GM18867 (cell line): ENCODE measurements around the gene TBRG4.

Experiments
- ATAC-seq: cut with Tn5 transposase; IDR thresholded peaks from one replicate; pipeline ENCODE4 v1.9.1; 2021; ENCODE audit warnings: mild to moderate bottlenecking, moderate library complexity; ENCODE audit not compliant: unreplicated experiment

The TBRG4 gene

DNA sequence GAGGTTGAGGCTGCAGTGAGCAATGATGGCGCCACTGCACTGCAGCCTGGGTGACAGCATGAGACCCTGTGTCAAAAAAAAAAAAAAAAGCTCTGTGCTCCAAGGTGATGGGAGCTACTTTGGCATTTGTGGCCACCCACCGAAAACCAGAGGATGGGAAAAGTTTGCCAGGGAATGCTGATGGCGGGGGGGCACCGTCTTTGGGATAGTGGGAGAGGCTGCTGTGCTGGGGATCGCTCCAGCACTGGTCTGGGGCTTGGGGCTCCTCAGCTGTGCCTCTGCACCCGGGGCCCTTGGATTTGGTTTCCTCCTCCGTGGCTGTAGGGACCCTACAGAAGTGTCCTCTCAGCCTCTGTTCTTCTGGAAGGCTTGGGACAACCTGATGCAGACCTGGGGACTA, 34.4 kb upstream of the TBRG4 start:
- no peak for ATAC-seq

DNA sequence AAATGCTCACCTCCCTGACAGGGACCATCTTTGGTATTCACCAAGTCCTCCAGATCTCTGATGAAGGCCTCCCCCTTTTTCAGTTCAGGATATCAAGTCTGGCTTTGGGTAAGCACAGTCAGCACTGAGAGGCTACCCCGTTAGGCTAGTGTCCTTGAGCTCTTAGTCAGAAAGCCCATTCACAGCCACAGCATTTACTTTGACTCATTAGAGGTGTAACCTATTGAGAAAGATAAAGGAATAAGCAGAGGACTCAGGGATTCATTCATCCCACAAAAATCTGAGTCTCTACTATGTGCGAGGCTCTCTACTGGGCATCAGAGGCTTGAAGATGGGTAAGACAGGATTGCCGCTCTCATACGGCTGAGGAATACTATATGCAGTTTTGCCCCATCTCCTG, 32.1 kb upstream of the TBRG4 start:
- no peak for ATAC-seq

- no peak for ATAC-seq
Measured at GRCh38 chr7:45140827-45141226, 29.3 kb upstream of the TBRG4 start.

DNA sequence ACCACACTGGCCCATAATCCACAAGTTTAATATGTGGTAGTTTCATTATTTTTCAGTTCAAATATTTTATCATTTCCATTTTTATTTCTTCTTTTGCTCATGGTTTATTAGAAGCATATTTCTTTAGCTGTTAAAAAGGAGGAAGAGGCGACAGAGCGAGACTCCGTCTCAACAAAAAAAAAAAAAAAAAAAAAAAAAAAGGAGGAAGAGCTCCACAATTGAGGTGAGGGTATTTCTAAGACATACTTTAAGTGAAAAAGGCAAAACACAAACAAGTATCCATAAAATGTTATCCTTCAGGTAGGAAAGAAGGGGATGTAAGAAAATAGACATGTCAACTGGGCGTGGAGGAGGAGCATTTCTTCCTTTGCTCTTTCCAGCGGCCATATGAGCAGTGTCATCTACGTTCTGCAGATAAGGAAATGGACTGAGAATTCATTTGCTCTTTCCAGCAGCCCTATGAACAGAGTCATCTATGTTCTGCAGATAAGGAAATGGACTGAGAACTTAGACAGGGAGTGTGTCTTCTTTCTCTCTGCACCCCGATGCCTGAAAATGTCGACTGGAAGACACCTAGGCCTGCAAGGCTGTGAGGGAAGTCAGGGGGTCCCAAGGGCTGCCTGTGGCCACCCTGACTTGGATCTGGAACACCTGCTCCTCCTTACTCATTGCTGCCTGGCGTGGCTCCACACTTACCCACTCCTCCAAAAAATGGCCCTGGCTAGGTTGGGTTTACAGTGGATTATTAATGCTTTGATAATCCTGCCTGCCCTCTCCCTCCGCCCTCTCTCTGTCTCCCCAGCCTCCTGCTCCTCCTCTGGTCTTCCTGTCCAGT, 27.2 kb upstream of the TBRG4 start:
- ATAC-seq = no peak

DNA sequence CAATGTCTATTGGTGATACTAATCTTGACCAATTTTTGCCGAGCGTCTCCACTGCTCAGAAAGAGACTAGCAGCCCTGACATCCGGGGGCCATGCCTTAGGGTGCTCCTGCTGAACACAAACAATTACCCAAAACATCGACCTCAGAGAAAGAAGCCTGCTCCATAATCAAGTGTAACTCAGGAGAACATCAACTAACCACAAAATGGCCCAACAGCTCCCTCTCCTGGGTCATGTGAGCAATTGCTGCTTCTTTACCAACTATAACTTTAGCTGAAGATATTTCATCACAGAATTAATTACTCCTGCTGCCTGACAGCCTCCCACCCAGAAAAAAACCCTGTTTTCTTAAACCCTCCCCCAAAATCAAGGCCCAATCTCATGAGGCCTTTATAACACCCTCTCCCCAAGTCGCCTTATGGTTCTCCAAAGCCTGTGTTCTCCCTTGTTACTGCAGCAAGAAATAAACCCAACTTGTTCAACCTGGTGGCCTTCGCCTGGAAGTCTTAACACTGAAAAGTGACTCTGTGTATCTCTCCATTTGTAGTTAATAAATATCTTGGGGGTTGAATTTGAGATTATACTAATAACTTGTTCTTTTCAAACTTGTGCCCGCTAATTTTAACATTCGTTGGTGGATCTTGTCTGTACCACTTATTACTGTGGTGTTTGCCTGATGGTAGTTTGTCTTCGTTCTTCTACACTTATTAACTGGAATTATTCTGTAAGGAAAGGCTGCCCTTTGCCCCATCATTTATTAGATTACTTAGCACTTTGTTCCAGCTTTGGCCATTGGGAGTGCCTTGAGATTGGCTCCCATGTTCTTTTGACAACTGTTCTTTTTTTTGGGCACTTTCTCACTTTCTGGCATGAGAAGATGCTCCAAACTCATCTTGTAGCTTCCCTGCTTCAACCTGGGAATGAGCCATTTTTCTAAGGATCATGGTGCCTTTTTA, 24.9 kb upstream of the TBRG4 start:
- no peak for ATAC-seq

DNA sequence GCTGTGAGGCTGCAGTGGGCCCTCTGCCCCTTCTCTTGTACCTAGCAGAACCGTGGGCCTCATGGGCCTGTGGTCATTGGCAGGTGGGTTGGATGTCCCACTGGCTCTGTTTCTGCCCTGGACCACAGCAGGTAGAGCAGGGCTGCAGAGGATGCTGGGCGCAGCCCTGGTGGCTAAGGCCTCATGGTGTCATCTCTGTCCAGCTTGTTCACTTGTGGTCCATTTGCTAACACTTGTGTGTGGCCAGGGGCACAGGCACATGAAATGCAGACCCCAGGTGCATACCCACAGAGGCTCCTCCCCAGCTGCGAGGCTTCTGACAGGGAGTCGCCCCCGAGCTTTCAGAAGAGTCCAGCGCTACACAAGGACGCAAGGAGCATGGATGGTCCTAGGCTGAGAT, 22.4 kb upstream of the TBRG4 start:
- no peak for ATAC-seq

GRCh38 chr7:45133352-45133751, 21.9 kb upstream of the TBRG4 start:
- ATAC-seq = no peak

DNA sequence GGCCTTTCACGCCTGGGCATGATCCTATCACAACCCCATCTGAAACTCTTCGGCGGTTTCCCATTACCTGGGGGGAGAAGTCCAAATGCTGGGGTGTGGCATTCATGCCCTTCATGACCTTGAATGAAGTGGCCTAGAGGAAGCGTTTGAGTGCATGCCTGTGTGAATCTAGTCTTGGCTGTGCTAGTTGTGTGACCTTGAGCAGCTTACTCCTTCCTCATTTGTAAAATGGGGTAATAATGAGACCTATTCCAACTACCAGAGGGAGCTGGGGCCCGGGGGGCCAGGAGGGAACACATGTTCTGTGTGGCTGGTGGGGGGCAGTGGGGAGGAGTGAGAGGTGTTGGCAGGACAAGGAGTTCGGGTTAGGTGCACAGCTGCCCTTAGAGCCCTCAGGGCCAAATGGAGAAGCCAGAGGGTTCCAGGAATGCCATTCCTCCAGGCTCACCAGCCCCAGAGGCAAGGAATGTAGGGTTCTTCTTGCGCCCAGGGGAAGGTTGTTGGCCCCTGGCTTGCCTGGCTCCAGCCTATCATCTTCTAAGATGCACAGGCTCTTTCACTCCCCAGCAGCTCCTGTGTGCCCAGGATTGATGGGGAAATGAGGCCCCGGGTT, 21.3 kb upstream of the TBRG4 start:
- ATAC-seq = no peak

DNA sequence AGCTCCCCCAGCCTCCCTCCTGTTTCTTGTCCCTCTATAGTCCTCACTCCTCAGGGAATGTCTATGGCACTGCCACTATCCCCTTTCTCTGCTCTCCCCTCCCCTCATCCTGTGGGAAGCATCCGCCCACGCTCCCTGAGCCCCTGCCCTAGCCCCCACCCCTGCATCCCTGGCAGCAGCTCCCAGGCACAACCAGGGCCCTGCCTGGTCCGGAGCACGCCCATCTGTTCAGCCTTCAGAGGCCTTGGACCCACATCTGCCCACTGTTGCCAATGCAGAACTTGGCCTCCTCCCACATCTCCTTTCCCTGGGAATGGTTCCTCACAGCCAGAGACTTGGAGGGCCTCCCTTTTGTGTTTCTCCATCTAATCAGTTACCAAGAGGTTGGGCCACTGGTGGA, 20.4 kb upstream of the TBRG4 start:
- no peak for ATAC-seq

DNA sequence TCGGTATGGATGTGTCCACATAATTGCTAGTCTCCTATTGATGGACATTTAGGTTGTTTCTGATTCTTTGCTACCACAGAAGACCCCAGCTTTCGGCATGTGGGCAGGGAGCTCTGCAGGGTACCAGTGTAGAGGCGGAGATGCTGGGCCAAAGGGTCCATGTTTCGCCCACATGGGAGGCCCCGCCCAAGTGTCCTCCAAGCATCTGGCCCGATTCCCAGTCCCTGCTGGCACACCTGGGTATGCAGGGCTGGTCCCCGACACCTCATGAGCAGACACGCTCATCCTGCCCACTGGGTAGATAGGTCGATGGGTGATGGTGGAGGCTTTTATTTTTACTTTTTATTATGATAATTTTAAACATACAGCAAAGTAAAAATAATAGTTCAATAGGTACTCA, 19.4 kb upstream of the TBRG4 start:
- no peak for ATAC-seq

GRCh38 chr7:45129906-45130305, 18.4 kb upstream of the TBRG4 start:
- no peak for ATAC-seq

DNA sequence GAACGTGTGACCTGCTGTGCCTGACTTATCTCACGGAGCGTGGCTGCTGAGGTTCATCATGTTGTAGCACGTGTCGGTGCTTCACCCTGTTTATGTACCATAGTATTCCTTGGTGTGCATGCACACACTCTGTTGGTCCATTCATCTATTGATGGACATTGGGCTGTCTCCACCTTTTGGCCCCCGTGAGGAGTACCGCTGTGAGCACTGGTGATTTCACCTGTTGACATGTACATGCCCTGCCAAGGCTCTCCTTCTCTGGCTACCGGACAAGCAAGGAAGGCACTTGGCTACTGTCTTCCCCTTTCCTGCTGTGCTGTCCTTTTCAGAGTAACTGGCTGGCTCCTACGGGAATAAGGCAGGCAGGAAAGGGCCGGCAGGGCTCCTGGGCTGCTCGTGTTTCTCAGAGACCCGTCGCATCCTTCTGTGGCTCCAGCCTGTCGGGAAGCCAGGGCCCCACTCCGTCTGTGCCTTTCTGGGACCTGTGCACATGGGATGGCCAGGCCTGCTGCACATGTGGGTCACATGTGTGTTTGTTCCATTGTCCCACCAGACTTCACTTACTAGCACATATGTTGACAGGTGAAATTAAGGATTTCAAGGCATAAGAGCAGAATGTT, 17.8 kb upstream of the TBRG4 start:
- no peak for ATAC-seq

- ATAC-seq = no peak
Measured at GRCh38 chr7:45126920-45127319, 15.4 kb upstream of the TBRG4 start.

- ATAC-seq = no peak
Measured at GRCh38 chr7:45126201-45126600, 14.7 kb upstream of the TBRG4 start.

DNA sequence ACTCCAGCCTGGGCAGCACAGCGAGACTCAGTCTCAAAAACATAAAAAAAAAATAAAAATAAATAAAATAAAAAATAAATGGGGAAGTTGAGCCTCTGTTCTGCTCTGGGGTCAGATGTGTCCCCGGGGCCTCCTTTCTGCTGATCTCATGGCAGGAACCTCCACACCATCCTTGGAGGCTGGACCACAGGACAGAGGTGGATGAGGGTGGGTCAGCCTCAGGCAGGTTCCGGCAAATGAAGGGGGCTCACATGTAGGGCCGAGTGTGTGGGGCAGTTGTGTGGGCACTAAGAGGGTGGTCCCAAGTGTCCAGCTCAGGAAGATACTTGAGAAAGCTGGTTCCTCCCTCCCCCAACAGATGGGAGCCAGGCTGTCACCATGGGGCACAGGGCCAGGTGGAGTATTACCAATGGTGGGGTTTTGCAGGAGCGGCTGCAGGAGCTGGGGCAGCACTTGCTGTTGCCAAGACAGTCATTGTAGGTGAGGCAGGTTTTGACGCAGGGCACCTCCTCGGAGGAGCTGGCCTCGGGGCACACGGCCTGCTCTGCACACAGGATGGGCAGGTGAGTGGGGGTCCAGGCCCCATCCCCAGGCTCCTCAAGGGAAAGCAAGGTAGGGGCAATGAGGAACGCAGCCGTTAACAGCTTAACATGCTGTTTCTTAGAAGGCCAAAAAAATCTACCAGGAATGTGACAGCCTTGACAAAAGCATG, 13.9 kb upstream of the TBRG4 start:
- ATAC-seq = no peak

GRCh38 chr7:45123913-45124710, 12.6 kb upstream of the TBRG4 start:
- ATAC-seq = no peak

DNA sequence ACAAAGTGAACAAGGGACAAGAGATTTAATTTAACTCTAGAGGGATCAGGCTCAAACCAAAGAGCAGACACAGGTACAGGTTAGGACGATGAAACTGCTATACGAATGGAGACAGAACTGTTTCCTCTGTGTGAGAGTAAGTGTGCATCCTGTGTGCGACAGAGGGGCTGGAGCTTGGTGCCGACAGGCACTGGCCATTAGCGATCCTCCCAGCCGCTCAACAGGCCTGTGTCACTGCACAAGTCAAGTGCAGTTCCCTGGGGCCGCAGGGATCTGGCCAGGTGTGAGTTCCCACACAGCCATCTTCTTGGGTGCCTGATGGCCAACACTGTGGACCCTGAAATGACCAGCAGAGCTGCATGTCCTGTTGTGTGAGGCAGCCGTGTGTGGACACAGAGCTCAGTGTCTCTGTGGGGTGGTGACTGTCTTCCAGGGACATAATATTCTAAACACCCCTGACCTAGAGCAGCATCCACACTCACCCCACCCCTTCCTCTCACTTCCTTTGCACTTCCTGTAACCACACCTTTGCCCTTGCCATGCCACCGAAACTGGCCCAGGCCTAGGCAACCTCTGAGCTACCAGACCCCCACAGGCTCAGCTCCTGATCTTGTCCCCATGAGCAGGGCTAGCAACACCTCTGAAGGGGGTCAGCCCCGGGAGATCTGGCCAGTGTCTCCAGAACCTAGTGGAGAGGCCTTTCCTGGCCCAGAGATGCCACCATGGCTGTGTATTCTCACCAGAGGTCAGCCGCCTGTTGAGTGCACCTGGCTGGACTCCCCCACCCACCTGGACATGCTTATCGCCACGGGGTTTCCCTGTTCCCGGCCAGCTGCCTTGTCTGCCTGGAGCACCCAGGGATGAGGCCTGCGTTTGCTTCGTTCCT, 11.7 kb upstream of the TBRG4 start:
- ATAC-seq = no peak

DNA sequence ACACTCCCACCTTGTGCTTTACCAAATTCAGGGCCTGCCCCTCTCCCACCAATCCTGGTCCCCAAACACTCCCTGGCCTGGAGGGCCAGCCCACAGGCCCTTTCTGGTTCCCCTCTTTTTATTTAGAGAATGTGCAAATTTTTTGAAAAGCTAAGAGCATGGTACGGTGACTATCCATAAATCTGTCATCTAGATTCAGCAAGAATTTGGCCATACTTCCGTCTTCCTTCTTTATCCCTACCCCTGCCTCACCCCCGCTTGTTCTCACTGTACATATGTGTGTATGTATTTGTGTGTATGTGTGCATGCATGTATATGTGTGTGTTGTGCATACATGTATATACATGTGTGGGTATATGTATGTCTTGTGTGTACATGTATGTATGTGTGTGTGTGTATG, 8.1 kb upstream of the TBRG4 start:
- no peak for ATAC-seq

DNA sequence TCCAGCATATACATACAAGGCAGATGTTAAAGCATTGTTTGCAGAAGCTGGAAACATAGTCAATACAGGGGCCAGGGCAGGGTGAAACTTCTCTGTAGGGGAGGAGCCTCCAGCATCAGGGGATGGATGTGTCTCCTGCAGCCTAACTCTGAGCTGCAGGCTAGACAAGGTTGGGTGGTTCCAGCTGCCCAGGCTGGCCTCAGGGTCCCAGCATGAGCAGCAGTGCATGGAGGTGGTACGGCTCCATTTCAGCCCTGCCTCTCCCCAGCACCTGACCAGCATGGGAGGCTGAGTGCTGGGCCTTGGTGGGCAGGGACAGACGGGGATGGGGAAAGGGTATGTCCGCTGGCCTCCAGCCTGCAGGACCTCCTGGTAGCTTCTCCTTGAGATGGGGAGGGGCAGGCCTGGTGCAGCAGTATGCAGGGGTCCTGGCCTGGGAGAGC, 7.4 kb upstream of the TBRG4 start:
- no peak for ATAC-seq
